AG09319 (cell line): ENCODE results near the gene RHBDL1.

Experiments used
- DNase-seq: peaks from one replicate; pipeline ENCODE4 v3.0.0-alpha.2; 2010; ENCODE audit warnings: low read depth; ENCODE audit errors: extremely low read depth
- TF ChIP-seq, protein P1 (sequence below): IDR thresholded peaks from 2 replicates; pipeline ENCODE4 v1.5.1; 2011; ENCODE audit warnings: low read depth, mild to moderate bottlenecking, inconsistent platforms, low read length, moderate library complexity

Gene RHBDL1

DNA sequence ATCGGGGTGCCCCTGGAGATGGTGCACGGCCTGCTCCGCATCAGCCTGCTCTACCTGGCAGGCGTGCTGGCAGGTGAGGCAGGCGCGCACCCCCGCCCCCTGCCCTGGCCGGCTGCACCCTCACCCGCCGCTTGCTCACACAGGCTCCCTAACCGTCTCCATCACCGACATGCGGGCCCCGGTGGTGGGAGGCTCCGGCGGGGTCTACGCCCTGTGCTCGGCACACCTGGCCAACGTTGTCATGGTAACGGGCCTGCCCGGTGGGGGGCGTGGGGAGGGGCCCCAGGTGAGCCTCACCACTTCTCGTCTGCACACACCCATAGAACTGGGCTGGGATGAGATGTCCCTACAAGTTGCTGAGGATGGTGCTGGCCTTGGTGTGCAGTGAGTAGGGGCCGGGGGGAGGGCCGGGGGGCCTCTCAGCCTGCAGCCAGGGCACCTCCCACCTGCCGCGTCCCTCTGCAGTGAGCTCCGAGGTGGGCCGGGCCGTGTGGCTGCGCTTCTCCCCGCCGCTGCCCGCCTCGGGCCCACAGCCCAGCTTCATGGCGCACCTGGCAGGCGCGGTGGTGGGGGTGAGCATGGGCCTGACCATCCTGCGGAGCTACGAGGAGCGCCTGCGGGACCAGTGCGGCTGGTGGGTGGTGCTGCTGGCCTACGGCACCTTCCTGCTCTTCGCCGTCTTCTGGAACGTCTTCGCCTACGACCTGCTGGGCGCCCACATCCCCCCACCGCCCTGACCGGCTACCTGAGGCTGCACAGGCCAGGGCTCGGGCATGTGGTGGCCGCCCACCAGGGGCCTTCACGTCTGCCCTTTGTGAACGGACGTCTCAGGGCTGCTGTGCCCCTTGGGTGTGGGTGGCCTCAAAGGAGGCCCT is 2.1 kb downstream of the RHBDL1 start:
- no peak for DNase-seq
- TF ChIP-seq, protein P1, sequence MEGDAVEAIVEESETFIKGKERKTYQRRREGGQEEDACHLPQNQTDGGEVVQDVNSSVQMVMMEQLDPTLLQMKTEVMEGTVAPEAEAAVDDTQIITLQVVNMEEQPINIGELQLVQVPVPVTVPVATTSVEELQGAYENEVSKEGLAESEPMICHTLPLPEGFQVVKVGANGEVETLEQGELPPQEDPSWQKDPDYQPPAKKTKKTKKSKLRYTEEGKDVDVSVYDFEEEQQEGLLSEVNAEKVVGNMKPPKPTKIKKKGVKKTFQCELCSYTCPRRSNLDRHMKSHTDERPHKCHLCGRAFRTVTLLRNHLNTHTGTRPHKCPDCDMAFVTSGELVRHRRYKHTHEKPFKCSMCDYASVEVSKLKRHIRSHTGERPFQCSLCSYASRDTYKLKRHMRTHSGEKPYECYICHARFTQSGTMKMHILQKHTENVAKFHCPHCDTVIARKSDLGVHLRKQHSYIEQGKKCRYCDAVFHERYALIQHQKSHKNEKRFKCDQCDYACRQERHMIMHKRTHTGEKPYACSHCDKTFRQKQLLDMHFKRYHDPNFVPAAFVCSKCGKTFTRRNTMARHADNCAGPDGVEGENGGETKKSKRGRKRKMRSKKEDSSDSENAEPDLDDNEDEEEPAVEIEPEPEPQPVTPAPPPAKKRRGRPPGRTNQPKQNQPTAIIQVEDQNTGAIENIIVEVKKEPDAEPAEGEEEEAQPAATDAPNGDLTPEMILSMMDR = no peak

DNA sequence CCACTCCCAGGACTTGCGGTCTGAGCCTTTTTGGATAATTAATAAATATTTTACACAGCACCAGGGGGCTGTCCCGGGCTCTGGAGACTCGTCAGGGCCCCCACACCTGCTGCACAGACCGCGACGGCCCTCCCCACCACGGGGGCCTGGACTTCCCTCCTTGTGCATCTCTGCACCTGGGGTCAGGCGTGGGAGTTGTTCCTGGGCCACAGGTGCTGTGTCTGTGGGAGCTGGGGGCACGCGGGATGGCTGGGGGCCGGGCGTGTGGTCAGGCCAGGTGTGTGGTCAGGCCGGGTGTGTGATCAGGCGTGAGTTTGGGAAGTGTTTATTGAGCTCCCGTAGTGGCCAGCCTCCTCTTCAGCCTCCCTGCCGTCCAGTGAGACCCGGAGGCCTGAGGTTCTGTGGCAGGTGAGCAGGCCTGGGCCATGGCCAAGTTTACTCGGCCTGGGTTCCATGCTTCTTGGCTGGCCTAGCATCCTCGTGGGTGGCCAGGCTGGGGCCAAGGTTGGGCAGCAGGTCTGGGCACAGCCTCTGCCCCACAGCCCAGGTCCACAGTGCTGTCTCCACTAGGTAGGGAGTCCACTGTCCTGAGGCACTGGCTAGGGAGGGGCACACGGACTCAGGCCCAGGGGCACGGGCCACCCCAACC is 2.9 kb downstream of the RHBDL1 start:
- no peak for DNase-seq
- TF ChIP-seq, protein P1 = no peak

DNA sequence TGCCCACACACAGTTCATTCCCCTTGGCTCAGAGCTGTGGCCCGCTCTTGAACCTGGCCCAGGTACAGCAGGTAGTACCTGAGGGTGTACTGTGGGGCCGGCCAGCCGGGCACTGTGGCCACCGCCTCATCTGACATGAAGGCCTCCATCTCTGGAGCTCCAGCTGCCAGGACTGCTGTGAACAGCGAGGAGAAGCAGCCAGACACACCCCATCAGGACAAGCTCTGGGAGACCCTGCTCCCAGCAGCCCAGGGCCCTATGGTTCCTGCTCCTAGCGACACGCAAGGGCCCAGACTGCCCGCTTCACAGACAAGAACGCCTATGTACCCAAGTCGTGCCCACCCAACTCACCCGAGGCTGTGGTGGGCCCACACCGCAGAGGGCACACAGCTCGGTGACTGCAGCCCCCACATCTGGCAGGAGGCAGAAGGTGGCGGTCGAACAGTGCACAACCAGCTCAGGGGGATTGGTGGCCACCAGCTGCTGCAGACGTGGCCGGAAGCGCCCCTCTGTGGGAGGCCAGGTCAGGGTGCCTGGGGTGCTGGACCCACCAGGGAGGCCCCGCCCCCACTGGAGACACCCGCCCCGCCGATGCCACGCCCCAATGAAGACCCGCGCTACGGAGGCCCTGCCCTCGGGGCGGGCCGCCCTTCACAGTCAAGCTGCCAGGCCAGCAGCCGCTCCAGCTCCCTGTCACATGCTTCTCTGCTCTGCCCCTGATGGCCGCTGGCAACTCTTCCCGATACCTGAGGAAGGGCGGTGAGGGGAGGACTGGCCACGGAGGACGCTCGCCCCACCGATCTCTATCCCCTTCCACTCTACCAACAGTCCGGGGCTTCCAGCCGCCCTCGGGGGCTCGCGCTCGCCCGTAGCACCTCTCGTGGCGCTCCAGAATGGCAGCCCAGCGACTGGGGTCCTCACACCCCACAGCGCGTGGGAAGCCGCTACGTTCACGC is 3.7 kb downstream of the RHBDL1 start:
- DNase-seq = no peak
- TF ChIP-seq, protein P1 = no peak

DNA sequence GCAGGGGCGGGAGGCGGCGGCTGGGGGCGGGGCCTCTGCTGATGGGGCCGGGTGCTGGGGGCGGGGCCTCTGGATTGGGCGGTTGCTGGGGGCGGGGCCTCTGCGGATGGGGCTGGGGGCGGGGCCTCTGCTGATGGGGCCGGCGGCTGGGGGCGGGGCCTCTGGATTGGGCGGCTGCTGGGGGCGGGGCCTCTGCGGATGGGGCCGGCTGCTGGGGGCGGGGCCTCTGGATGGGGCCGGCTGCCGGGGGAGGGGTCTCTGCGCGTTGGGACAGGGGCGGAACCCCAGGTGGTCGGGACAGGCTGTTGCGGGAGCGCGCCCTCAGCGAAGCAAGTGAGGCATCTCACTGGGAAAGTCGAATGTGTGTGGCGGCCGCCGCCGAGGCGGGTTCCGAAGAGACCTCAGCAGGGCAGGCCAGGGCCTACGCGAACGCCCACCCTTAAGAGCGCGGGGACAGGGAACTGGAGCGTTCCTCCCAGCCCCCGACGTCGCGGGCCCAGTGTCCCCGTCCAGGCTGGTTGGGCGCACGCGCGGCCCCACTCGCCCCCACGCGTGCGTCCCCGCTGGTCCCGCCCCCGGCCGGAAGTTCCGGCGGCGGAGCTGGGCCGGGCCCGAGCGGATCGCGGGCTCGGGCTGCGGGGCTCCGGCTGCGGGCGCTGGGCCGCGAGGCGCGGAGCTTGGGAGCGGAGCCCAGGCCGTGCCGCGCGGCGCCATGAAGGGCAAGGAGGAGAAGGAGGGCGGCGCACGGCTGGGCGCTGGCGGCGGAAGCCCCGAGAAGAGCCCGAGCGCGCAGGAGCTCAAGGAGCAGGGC is 4.5 kb downstream of the RHBDL1 start, which contains the start of gene STUB1:
TSS of gene STUB1 (plus strand) at position 597 of the 811 bp plus-strand sequence. CDS start at position 713, 116 bp downstream.
- DNase-seq = peak; percentile 65
- TF ChIP-seq, protein P1 = no peak

DNA sequence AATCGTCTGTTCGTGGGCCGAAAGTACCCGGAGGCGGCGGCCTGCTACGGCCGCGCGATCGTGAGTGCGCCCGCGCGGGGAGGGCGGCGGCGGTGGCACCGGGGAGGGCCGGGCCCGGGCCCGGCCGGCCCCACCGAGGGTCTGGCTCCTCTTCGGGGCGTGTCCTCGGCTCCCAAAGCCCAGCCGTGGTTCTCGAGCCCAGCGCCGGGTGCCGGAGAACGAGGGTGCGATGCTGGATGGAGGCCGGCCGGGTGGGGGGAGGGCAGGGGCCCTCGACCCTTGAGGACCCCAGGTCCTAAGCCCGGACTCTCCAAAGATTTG is 5.1 kb downstream of the RHBDL1 start:
- TF ChIP-seq, protein P1 = no peak
- DNase-seq = no peak

DNA sequence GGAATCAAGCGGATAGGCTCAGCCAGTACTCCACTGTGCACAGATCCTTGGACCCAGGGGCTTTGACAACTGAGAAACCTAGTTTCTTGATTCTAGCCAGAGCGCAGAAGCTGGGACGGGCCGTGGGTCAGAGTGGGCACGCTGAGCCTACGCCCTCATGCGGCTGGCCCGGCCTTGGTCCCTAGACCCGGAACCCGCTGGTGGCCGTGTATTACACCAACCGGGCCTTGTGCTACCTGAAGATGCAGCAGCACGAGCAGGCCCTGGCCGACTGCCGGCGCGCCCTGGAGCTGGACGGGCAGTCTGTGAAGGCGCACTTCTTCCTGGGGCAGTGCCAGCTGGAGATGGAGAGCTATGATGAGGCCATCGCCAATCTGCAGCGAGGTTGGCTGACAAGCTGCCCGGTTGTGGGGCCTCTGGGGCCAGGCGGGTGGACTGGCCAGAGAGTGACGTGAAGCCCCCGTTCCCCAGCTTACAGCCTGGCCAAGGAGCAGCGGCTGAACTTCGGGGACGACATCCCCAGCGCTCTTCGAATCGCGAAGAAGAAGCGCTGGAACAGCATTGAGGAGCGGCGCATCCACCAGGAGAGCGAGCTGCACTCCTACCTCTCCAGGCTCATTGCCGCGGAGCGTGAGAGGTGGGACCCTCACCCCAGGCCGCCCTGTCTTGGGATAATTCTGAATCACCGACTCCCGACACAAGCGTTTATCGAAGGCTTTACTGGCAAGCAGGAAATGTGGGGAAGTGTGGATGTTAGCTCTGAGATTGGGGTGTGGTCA is 5.7 kb downstream of the RHBDL1 start:
- TF ChIP-seq, protein P1 = peak; percentile 19; the same call in 1 of the 2 replicates
- DNase-seq = no peak
